Endothelial cell of umbilical vein (primary cell): ENCODE results near the gene WBP1L. TPM values are rescaled to one million over a fixed set of nuclear protein-coding genes. Genes with fewer than 3 reads are reported as not detected.

Experiments
- BruUV-seq: library from RNA; stranded (reverse); fragments of 400-500 nt; replicated peaks from 2 replicates; lab custom pipeline; 2021; lab: Mats Ljungman, UMichigan
- CTCF ChIA-PET: fragments of 300-600, 350-600 bp; sonication (Branson Sonifier 250); formaldehyde crosslinking; loops from one replicate; lab custom pipeline; 2021; ENCODE audit warnings: antibody characterized with exemption, inconsistent platforms; lab: Charles Lee
- POLR2A ChIA-PET: fragments of 300-600, 350-600 bp; sonication (Branson Sonifier 250); formaldehyde crosslinking; loops from one replicate; lab custom pipeline; 2021; ENCODE audit warnings: antibody characterized with exemption, inconsistent platforms; lab: Charles Lee
- DNase-seq: peaks from one replicate; pipeline ENCODE4 v3.0.0-alpha.2; 2011; ENCODE audit warnings: low read depth, low spot score
- FAIRE-seq: peaks from 2 replicates; lab custom pipeline; 2011; peaks lifted over from hg19 to GRCh38; lab: Jason Lieb, UNC
- H2AFZ ChIP-seq: 2 replicates; pipeline ENCODE4 v1.6.0; 2012; ENCODE audit warnings: low read depth, low read length, control low read depth, inconsistent platforms
- H3K27ac ChIP-seq: 2 replicates; pipeline ENCODE4 v1.5.1; 2011; ENCODE audit warnings: low read depth, mild to moderate bottlenecking, control low read depth, low read length, moderate library complexity; ENCODE audit not compliant: insufficient read depth
- H3K27me3 ChIP-seq, 2 experiments: 2 replicates each; pipeline versions ENCODE4 v1.6.0 to v1.6.1; 2011; ENCODE audit warnings: low read length in 2 of 2, mixed read lengths in 1 of 2; ENCODE audit not compliant: control insufficient read depth in 2 of 2, insufficient read depth in 2 of 2
- H3K36me3 ChIP-seq, 2 experiments: 2 replicates in 1 of 2; 3 replicates in 1 of 2; pipeline ENCODE4 v1.5.1; 2011; ENCODE audit warnings: low read length in 2 of 2, mild to moderate bottlenecking in 1 of 2, moderate library complexity in 1 of 2; ENCODE audit not compliant: control insufficient read depth in 2 of 2, insufficient read depth in 2 of 2; ENCODE audit errors: extremely low read depth in 1 of 2
- H3K4me1 ChIP-seq: 3 replicates; pipeline ENCODE4 v1.5.1; 2011; ENCODE audit warnings: mild to moderate bottlenecking, low read length; ENCODE audit not compliant: control insufficient read depth, insufficient read depth; ENCODE audit errors: extremely low read depth
- H3K4me2 ChIP-seq: 2 replicates; pipeline ENCODE4 v1.6.1; 2011; ENCODE audit warnings: low read length, control low read depth, mixed read lengths; ENCODE audit not compliant: insufficient read depth
- H3K4me3 ChIP-seq, 3 experiments: fragments of 200-600 bp in 1 of 3; sonication (generic), shearing (Covaris generic) in 1 of 3; replicated peaks in 1 of 3; 2 replicates each; pipeline ENCODE4 v1.5.1; 2011 to 2016; ENCODE audit warnings: control low read depth in 3 of 3, low read length in 3 of 3, mild to moderate bottlenecking in 2 of 3, inconsistent platforms in 1 of 3, low read depth in 1 of 3, moderate library complexity in 1 of 3; ENCODE audit not compliant: insufficient read depth in 1 of 3
- H3K79me2 ChIP-seq: 2 replicates; pipeline ENCODE4 v1.6.0; 2012; ENCODE audit warnings: low read length, inconsistent platforms; ENCODE audit not compliant: control insufficient read depth, insufficient read depth
- H3K9ac ChIP-seq: replicated peaks from 2 replicates; pipeline ENCODE3; 2011; ENCODE audit warnings: low read length, control low read depth; ENCODE audit not compliant: insufficient read depth; ENCODE audit errors: extremely low read depth
- H3K9me1 ChIP-seq: replicated peaks from 3 replicates; pipeline ENCODE4 v1.6.0; 2011; ENCODE audit warnings: mild to moderate bottlenecking, low read length; ENCODE audit not compliant: control insufficient read depth, insufficient read depth; ENCODE audit errors: extremely low read depth
- H3K9me3 ChIP-seq: replicated peaks from 2 replicates; pipeline ENCODE4 v1.5.1; 2012; ENCODE audit warnings: low read length, inconsistent platforms; ENCODE audit not compliant: control insufficient read depth, insufficient read depth
- H4K20me1 ChIP-seq: replicated peaks from 2 replicates; pipeline ENCODE3; 2011; ENCODE audit warnings: mild to moderate bottlenecking, low read length; ENCODE audit not compliant: control insufficient read depth, insufficient read depth; ENCODE audit errors: extremely low read depth
- EZH2 ChIP-seq: IDR thresholded peaks from 2 replicates; pipeline ENCODE4 v1.6.1; 2012; ENCODE audit warnings: borderline replicate concordance, low read depth, mild to moderate bottlenecking, moderate library complexity, low read length, inconsistent platforms; ENCODE audit not compliant: severe bottlenecking
- FOS ChIP-seq: IDR thresholded peaks from 2 replicates; pipeline ENCODE4 v1.6.1; 2011; ENCODE audit warnings: mild to moderate bottlenecking, low read length, moderate library complexity, borderline replicate concordance; ENCODE audit not compliant: insufficient read depth
- GATA2 ChIP-seq: IDR thresholded peaks from 2 replicates; pipeline ENCODE4 v1.7.0; 2011; ENCODE audit warnings: low read depth, mild to moderate bottlenecking, moderate library complexity, mixed read lengths, low read length; ENCODE audit not compliant: insufficient read length, insufficient read depth
- JUN ChIP-seq: IDR thresholded peaks from 2 replicates; pipeline ENCODE4 v1.6.1; 2011; ENCODE audit warnings: borderline replicate concordance, low read depth; ENCODE audit not compliant: insufficient read length, insufficient read depth
- MYC ChIP-seq: IDR thresholded peaks from one replicate; pipeline ENCODE4 v1.6.1; 2011; ENCODE audit warnings: mild to moderate bottlenecking, low read depth, low read length
- POLR2A ChIP-seq: IDR thresholded peaks from 2 replicates; pipeline ENCODE4 v1.6.1; 2012; ENCODE audit warnings: low read depth, mild to moderate bottlenecking, control low read depth, low read length
- POLR2AphosphoS5 ChIP-seq: IDR thresholded peaks from 2 replicates; pipeline ENCODE4 v1.6.1; 2012; ENCODE audit warnings: low read depth, mild to moderate bottlenecking, control low read depth, low read length, moderate library complexity; ENCODE audit not compliant: insufficient read depth
- dilution Hi-C: fragments of 300-500 bp; cut with MboI; formaldehyde crosslinking; loops from one replicate; pipeline ENCODE4 v1.15.0; 2019; ENCODE audit warnings: low sequenced_read_pairs; ENCODE audit not compliant: extremely low pct_ligation_motif_present
- intact Hi-C: fragments of 100-400 bp; cut with micrococcal nuclease; formaldehyde crosslinking; loops from one replicate; pipeline ENCODE4 v1.10.0; 2022
- polyA plus RNA-seq, 4 experiments: library from polyadenylated mRNA; depleted of rRNA in 3 of 4; stranded (reverse) in 3 of 4; unstranded in 1 of 4; fragments of >200 nt; gene quantifications; 2 replicates each; pipeline versions ENCODE4 v1.2.1 to v1.2.3, GENCODE V29; 2011 to 2012; ENCODE audit warnings: missing spikeins in 1 of 4
- total RNA-seq: library from RNA; stranded (reverse); gene quantifications from 2 replicates; pipeline ENCODE4 v1.2.3, GENCODE V29; 2021
- TF ChIP-seq, protein P1 (sequence below): IDR thresholded peaks from 2 replicates; pipeline ENCODE4 v1.6.1; 2011; ENCODE audit not compliant: insufficient read depth, insufficient read length
- TF ChIP-seq, protein P2 (sequence below), 2 donors: IDR thresholded peaks; 1 replicate in 1 of 2; 2 replicates in 1 of 2; pipeline ENCODE4 v1.5.1; 2011; ENCODE audit warnings: low read length in 2 of 2, mild to moderate bottlenecking in 2 of 2, moderate library complexity in 2 of 2, control low read depth in 1 of 2, inconsistent platforms in 1 of 2, low read depth in 1 of 2; ENCODE audit not compliant: insufficient read depth in 1 of 2; ENCODE audit errors: extremely low read depth in 1 of 2

Gene WBP1L
- total and polyA plus RNA-seq, 2 donors (not counting 3 experiments of a cell fraction or from before 2014, with no cell fraction given) = 46.0 to 70.3 TPM

DNA sequence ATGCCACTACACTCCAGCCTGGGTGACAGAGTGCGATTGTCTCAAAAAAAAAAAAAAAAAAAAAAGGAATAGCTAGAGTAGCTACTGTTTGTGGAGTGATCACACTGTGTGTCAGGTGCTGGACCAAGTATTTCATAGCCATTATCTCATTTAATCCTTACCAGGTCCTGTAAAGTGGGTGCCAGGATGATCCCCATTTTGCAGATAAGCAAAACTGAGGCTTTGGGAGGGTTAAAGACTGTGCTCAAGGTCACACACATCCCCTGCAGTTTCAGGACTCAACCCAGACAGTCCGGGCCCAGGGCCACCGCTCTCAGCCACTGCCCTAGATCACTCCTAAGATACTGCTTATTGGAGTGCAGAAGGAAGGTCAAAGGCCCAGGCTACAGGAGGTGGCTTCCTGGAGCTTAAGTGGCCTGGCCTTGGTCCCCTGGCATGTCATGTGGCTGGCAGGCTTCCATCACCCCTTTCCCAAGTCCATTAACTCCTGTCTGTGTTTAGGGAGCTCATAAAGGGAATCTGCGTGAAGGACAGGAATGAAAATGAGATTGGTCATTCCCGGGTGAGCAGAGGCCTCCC lies 12.4 kb upstream of the WBP1L start:
- intact Hi-C loops (no loop called here), dilution Hi-C loops (no loop called here)
- Histone ChIP-seq H3K4me2 (no peak overlapping the region), H3K27ac (no peak overlapping the region), H2AFZ (no peak overlapping the region), H3K9me1 (no peaks in the 10 kb centered on the region), H3K79me2 (no peaks in the 10 kb centered on the region), H4K20me1 (no peaks in the 10 kb centered on the region), H3K4me3 (no peak overlapping the region), H3K9ac (no peak overlapping the region), H3K27me3 (no peaks in the 10 kb centered on the region), H3K4me1 (no peaks in the 10 kb centered on the region), H3K36me3 (peaks cover 0 to 2% of the 10 kb centered on the region in 2 experiments), H3K9me3 (no peaks in the 10 kb centered on the region)
- CTCF ChIA-PET = interaction anchor here (1.4 to 5.9 kb wide), 3 partner anchors 10 to 171 kb away, joined by 5 to 54 read pairs (median 7); no protein-coding TSS in a partner anchor
- FAIRE-seq (no peak), DNase-seq (no peak)
- TF ChIP-seq, protein P1, sequence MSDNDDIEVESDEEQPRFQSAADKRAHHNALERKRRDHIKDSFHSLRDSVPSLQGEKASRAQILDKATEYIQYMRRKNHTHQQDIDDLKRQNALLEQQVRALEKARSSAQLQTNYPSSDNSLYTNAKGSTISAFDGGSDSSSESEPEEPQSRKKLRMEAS = no peak
- TF ChIP-seq GATA2 = no peak
- no peak for TF ChIP-seq JUN
- TF ChIP-seq POLR2A = no peak
- TF ChIP-seq MYC = no peak
- no peak for TF ChIP-seq FOS
- TF ChIP-seq EZH2 = no peak
- TF ChIP-seq POLR2AphosphoS5 = no peak
- TF ChIP-seq, protein P2, sequence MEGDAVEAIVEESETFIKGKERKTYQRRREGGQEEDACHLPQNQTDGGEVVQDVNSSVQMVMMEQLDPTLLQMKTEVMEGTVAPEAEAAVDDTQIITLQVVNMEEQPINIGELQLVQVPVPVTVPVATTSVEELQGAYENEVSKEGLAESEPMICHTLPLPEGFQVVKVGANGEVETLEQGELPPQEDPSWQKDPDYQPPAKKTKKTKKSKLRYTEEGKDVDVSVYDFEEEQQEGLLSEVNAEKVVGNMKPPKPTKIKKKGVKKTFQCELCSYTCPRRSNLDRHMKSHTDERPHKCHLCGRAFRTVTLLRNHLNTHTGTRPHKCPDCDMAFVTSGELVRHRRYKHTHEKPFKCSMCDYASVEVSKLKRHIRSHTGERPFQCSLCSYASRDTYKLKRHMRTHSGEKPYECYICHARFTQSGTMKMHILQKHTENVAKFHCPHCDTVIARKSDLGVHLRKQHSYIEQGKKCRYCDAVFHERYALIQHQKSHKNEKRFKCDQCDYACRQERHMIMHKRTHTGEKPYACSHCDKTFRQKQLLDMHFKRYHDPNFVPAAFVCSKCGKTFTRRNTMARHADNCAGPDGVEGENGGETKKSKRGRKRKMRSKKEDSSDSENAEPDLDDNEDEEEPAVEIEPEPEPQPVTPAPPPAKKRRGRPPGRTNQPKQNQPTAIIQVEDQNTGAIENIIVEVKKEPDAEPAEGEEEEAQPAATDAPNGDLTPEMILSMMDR (IDR thresholded peaks at IDR 0.05; ENCODE audit: extremely low read depth in 1 of 2, insufficient read depth in 1 of 2, low read depth in 1 of 2, low read length in 2 of 2) = no peak
- POLR2A ChIA-PET = interaction anchor here (0.6 kb wide), 1 partner anchor 12 kb away, joined by 6 read pairs; the partner anchor contains the start of gene WBP1L
- no TSS peak for BruUV-seq
